ENCODE data around the gene TMEM41B. TPM values are rescaled to one million over a fixed set of nuclear protein-coding genes. Genes with fewer than 3 reads are reported as not detected.
"Not testable (repeated sequence)": the region's sequence is repeated elsewhere in the genome, so short reads cannot be mapped to it uniquely, and the experiment has no call there.

TMEM41B gene
- polyA plus RNA-seq, 1 donor from 2014 or later: 49.5 TPM

DNA sequence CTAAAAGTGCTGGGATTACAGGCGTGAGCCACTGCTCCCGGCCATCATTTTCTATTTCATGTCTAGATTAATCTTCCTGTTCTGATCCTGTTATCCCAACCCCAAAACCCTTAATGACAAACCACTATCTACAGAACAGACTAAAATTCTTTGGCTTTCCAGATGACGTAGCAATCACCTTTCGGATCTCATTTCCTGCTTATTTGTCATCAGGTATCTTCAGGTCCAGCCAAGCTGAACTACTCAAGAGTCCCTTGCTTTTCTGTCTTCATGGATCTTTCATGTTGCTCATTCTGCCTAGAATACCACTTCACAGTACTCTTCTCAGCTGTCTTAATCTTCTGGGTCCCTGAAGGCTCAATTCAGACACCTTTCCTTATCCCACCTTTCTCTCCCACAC is 42.6 kb upstream of the TMEM41B start:
- H3F3A ChIP-seq (ENCODE audit: insufficient read depth, low read length, poor library complexity, severe bottlenecking): no peaks in the 10 kb centered on the region
- H3K4me2 ChIP-seq (ENCODE audit: low read length): no peak overlapping the region
- H2AFZ ChIP-seq (ENCODE audit: low read depth, low read length): no peak overlapping the region
- no peaks in the 10 kb centered on the region for H3K79me2 ChIP-seq (replicated peaks; ENCODE audit: insufficient read depth, low read length)
- no peaks in the 10 kb centered on the region for H4K20me1 ChIP-seq (ENCODE audit: insufficient read depth)
- H3K9me3 ChIP-seq (ENCODE audit: low read length): no peaks in the 10 kb centered on the region
- H3K4me3 ChIP-seq (ENCODE audit: low read length): no peak overlapping the region
- H3K27ac ChIP-seq (ENCODE audit: low read length): no peak overlapping the region
- H3K9ac ChIP-seq (ENCODE audit: low read length): no peak overlapping the region
- no peaks in the 10 kb centered on the region for H3K27me3 ChIP-seq (ENCODE audit: insufficient read depth, low read depth, low read length)
- TF ChIP-seq TAF1 (IDR thresholded peaks at IDR 0.05; ENCODE audit: low read depth) (no peak), POLR2AphosphoS5 (IDR thresholded peaks at IDR 0.05) (no peak), RAD21 (conservative IDR thresholded peaks at IDR 0.05) (no peak), EZH2 (IDR thresholded peaks at IDR 0.05; ENCODE audit: borderline replicate concordance, insufficient read depth, low read length, poor library complexity, severe bottlenecking) (no peak), EP300 (conservative IDR thresholded peaks at IDR 0.05; ENCODE audit: poor library complexity, severe bottlenecking) (no peak)
- TF ChIP-seq, protein P1, sequence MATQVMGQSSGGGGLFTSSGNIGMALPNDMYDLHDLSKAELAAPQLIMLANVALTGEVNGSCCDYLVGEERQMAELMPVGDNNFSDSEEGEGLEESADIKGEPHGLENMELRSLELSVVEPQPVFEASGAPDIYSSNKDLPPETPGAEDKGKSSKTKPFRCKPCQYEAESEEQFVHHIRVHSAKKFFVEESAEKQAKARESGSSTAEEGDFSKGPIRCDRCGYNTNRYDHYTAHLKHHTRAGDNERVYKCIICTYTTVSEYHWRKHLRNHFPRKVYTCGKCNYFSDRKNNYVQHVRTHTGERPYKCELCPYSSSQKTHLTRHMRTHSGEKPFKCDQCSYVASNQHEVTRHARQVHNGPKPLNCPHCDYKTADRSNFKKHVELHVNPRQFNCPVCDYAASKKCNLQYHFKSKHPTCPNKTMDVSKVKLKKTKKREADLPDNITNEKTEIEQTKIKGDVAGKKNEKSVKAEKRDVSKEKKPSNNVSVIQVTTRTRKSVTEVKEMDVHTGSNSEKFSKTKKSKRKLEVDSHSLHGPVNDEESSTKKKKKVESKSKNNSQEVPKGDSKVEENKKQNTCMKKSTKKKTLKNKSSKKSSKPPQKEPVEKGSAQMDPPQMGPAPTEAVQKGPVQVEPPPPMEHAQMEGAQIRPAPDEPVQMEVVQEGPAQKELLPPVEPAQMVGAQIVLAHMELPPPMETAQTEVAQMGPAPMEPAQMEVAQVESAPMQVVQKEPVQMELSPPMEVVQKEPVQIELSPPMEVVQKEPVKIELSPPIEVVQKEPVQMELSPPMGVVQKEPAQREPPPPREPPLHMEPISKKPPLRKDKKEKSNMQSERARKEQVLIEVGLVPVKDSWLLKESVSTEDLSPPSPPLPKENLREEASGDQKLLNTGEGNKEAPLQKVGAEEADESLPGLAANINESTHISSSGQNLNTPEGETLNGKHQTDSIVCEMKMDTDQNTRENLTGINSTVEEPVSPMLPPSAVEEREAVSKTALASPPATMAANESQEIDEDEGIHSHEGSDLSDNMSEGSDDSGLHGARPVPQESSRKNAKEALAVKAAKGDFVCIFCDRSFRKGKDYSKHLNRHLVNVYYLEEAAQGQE (IDR thresholded peaks at IDR 0.05; ENCODE audit: borderline replicate concordance): no peak
- H3K36me3 ChIP-seq (ENCODE audit: insufficient read depth, low read length): no peaks in the 10 kb centered on the region
- H3K9me2 ChIP-seq (ENCODE audit: insufficient read depth, low read length): no peaks in the 10 kb centered on the region

DNA sequence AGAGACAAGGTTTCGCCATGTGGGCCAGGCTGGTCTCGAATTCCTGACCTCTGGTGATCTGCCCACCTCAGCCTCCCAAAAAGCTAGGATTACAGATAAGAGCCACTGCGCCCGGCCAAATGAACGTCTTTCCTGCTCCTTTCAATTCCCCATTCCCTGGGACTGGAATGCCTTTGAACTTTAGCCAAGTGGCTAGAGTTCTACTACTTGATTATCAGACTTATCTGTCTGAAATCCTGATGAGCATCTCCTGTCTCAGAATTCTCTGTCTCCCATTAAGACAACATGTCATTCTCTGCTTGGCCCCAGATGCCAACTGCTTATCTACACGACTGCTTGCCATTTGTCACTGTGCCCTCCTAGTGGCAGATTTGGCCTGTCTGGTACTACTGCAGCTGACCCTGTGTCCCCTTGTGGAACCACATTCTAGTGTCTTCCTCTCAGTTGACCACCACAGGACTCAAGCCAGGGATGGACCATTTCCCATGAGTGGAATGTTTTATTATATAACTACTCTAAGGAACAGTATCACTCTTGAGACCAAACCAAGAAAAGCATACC is 37.0 kb upstream of the TMEM41B start:
- no peaks in the 10 kb centered on the region for H3K79me2 ChIP-seq (replicated peaks; ENCODE audit: insufficient read depth, low read length)
- no peaks in the 10 kb centered on the region for H3F3A ChIP-seq (ENCODE audit: insufficient read depth, low read length, poor library complexity, severe bottlenecking)
- H2AFZ ChIP-seq (ENCODE audit: low read depth, low read length): no peak overlapping the region
- TF ChIP-seq MXI1 (conservative IDR thresholded peaks at IDR 0.05; ENCODE audit: poor library complexity, severe bottlenecking) (no peak), RAD21 (conservative IDR thresholded peaks at IDR 0.05) (no peak), TAF1 (IDR thresholded peaks at IDR 0.05; ENCODE audit: low read depth) (no peak), SMC3 (conservative IDR thresholded peaks at IDR 0.05; ENCODE audit: poor library complexity) (no peak)
- TF ChIP-seq, protein P1 (IDR thresholded peaks at IDR 0.05; ENCODE audit: borderline replicate concordance): no peak
- no peak overlapping the region for H3K4me2 ChIP-seq (ENCODE audit: low read length)
- H3K4me3 ChIP-seq (ENCODE audit: low read length): no peak overlapping the region
- no peak overlapping the region for H3K9ac ChIP-seq (ENCODE audit: low read length)
- no peaks in the 10 kb centered on the region for H3K9me3 ChIP-seq (ENCODE audit: low read length)
- no peaks in the 10 kb centered on the region for H4K20me1 ChIP-seq (ENCODE audit: insufficient read depth)
- no peaks in the 10 kb centered on the region for H3K9me2 ChIP-seq (ENCODE audit: insufficient read depth, low read length)
- H3K36me3 ChIP-seq (ENCODE audit: insufficient read depth, low read length): no peaks in the 10 kb centered on the region
- H3K27me3 ChIP-seq (ENCODE audit: insufficient read depth, low read depth, low read length): no peaks in the 10 kb centered on the region
- H3K27ac ChIP-seq (ENCODE audit: low read length): no peak overlapping the region

DNA sequence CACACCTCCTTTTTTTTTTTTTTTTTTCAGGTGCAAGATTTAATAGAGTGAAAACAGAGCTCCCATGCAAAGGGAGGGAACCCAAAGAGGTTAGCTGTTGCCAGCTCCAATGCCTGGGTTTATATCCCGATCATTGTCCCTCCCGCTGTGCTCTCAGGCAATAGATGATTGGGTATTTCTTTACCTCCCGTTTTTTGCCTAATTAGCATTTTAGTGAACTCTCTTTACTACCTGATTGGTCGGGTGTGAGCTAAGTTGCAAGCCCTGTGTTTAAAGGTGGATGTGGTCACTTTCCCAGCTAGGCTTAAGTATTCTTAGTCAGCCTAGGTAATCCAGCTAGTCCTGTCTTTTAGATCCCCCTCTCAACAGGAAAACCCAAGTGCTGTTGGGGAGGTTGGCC is 33.4 kb upstream of the TMEM41B start:
- not testable (repeated sequence) for H3F3A ChIP-seq (ENCODE audit: insufficient read depth, low read length, poor library complexity, severe bottlenecking); H3K9me3 ChIP-seq (ENCODE audit: low read length); H3K27me3 ChIP-seq (ENCODE audit: insufficient read depth, low read depth, low read length); H3K9ac ChIP-seq (ENCODE audit: low read length); H3K79me2 ChIP-seq (replicated peaks; ENCODE audit: insufficient read depth, low read length); H3K4me2 ChIP-seq (ENCODE audit: low read length); H3K4me3 ChIP-seq (ENCODE audit: low read length); H3K36me3 ChIP-seq (ENCODE audit: insufficient read depth, low read length); H2AFZ ChIP-seq (ENCODE audit: low read depth, low read length); H3K27ac ChIP-seq (ENCODE audit: low read length); H3K9me2 ChIP-seq (ENCODE audit: insufficient read depth, low read length); H4K20me1 ChIP-seq (ENCODE audit: insufficient read depth)

Data from neural cell (in vitro differentiated cells).